HepG2 (cell line): ENCODE results near the gene MYD88. TPM values are rescaled to one million over a fixed set of nuclear protein-coding genes. Genes with fewer than 3 reads are reported as not detected.

Experiments used
- CHD4 ChIP-seq: fragments of 200-600 bp; sonication (generic); IDR thresholded peaks from 2 replicates; pipeline ENCODE4 v1.7.0; 2017; ENCODE audit warnings: mild to moderate bottlenecking, low read length, borderline replicate concordance
- FOXC1 ChIP-seq: sonication (generic); formaldehyde crosslinking; IDR thresholded peaks from 2 replicates; pipeline ENCODE4 v1.8.0; 2022; ENCODE audit warnings: mild to moderate bottlenecking, missing genetic modification reagents, borderline replicate concordance
- HIVEP1 ChIP-seq: sonication (generic); formaldehyde crosslinking; IDR thresholded peaks from 2 replicates; pipeline ENCODE4 v1.4.0; 2020; ENCODE audit warnings: mild to moderate bottlenecking, missing genetic modification reagents
- JARID2 ChIP-seq: sonication (generic); formaldehyde crosslinking; IDR thresholded peaks from 2 replicates; pipeline ENCODE4 v1.8.1; 2023; ENCODE audit warnings: missing genetic modification reagents, inconsistent platforms; ENCODE audit not compliant: insufficient replicate concordance
- MED1 ChIP-seq: sonication (generic); formaldehyde crosslinking; IDR thresholded peaks from 2 replicates; pipeline ENCODE4 v1.4.0; 2020; ENCODE audit warnings: missing genetic modification reagents
- NCOR1 ChIP-seq: fragments of 200-600 bp; sonication (generic); IDR thresholded peaks from 2 replicates; pipeline ENCODE4 v1.7.0; 2017; ENCODE audit warnings: antibody characterized with exemption, low read length, borderline replicate concordance
- PAF1 ChIP-seq: IDR thresholded peaks from 2 replicates; pipeline ENCODE4 v1.6.1; 2016; ENCODE audit warnings: missing genetic modification reagents, missing compliant biosample characterization
- PHF20 ChIP-seq: sonication (generic); formaldehyde crosslinking; IDR thresholded peaks from 2 replicates; pipeline ENCODE4 v1.5.0; 2020; ENCODE audit warnings: mild to moderate bottlenecking, missing genetic modification reagents
- RFX5 ChIP-seq: IDR thresholded peaks from 2 replicates; pipeline ENCODE4 v1.6.1; 2011; ENCODE audit warnings: low read depth, low read length, improper control_type of control experiment
- SP4 ChIP-seq: sonication (generic); formaldehyde crosslinking; IDR thresholded peaks from 2 replicates; pipeline ENCODE4 v1.8.1; 2023; ENCODE audit warnings: mild to moderate bottlenecking, missing genetic modification reagents
- TGIF2 ChIP-seq: IDR thresholded peaks from 2 replicates; pipeline ENCODE4 v1.6.1; 2016; ENCODE audit warnings: control low read depth, missing compliant biosample characterization
- THAP11 ChIP-seq: IDR thresholded peaks from 2 replicates; pipeline ENCODE4 v1.6.1; 2016; ENCODE audit warnings: missing biosample characterization, missing genetic modification reagents
- ZC3H4 ChIP-seq: sonication (generic); formaldehyde crosslinking; IDR thresholded peaks from 2 replicates; pipeline ENCODE4 v1.4.0; 2020; ENCODE audit warnings: missing genetic modification reagents, borderline replicate concordance
- ZEB1 ChIP-seq: IDR thresholded peaks from 2 replicates; pipeline ENCODE4 v1.6.1; 2012; ENCODE audit warnings: mild to moderate bottlenecking, low read depth, inconsistent platforms; ENCODE audit not compliant: insufficient replicate concordance
- ZNF124 ChIP-seq: sonication (generic); formaldehyde crosslinking; IDR thresholded peaks from 2 replicates; pipeline ENCODE4 v1.4.0; 2020; ENCODE audit warnings: missing genetic modification reagents
- ZNF331 ChIP-seq: sonication (generic); formaldehyde crosslinking; IDR thresholded peaks from 2 replicates; pipeline ENCODE4 v1.4.0; 2020; ENCODE audit warnings: missing genetic modification reagents
- ZNF335 ChIP-seq: sonication (generic); formaldehyde crosslinking; IDR thresholded peaks from 2 replicates; pipeline ENCODE4 v1.4.0; 2020; ENCODE audit warnings: missing genetic modification reagents
- ZNF891 ChIP-seq: sonication (generic); formaldehyde crosslinking; IDR thresholded peaks from 2 replicates; pipeline ENCODE4 v1.5.0; 2020; ENCODE audit warnings: mild to moderate bottlenecking, missing genetic modification reagents
- polyA plus RNA-seq, 8 experiments: library from polyadenylated mRNA; depleted of rRNA in 3 of 8; stranded (reverse) in 7 of 8; unstranded in 1 of 8; fragments of >200 nt; fragmentation: Illumina TruSeq in 4 of 8; extraction: Trizol in 4 of 8; gene quantifications; 2 replicates each; pipeline versions ENCODE4 v1.2.1 to v1.2.3, GENCODE V29; 2011 to 2016; ENCODE audit warnings: low read depth in 4 of 8, missing spikeins in 1 of 8, mixed read lengths in 1 of 8; ENCODE audit not compliant: insufficient read depth in 1 of 8
- total RNA-seq, 5 experiments: library from RNA; depleted of rRNA; stranded (reverse); fragments of >200 nt; fragmentation: Illumina TruSeq; extraction: Trizol; gene quantifications; 2 replicates each; pipeline ENCODE4 v1.2.3, GENCODE V29; 2016; ENCODE audit warnings: low read depth in 1 of 5
- TF ChIP-seq, protein P1 (sequence below): sonication (generic); formaldehyde crosslinking; IDR thresholded peaks from 2 replicates; pipeline ENCODE4 v1.4.0; 2020; ENCODE audit warnings: missing genetic modification reagents
- TF ChIP-seq, protein P2 (sequence below): IDR thresholded peaks from 2 replicates; pipeline ENCODE4 v1.6.1; 2018; ENCODE audit warnings: missing genetic modification reagents
- TF ChIP-seq, protein P3 (sequence below): sonication (generic); formaldehyde crosslinking; IDR thresholded peaks from 2 replicates; pipeline ENCODE4 v1.8.1; 2023; ENCODE audit warnings: mild to moderate bottlenecking, missing genetic modification reagents
- TF ChIP-seq, protein P4 (sequence below): sonication (generic); formaldehyde crosslinking; IDR thresholded peaks from 2 replicates; pipeline ENCODE4 v1.4.0; 2020; ENCODE audit warnings: missing genetic modification reagents, borderline replicate concordance

Gene MYD88
- total and polyA plus RNA-seq, 2 of the 13 experiments (the other 11 are each of a cell fraction or from before 2014, with no cell fraction given), result 7.6 to 32.7 TPM

DNA sequence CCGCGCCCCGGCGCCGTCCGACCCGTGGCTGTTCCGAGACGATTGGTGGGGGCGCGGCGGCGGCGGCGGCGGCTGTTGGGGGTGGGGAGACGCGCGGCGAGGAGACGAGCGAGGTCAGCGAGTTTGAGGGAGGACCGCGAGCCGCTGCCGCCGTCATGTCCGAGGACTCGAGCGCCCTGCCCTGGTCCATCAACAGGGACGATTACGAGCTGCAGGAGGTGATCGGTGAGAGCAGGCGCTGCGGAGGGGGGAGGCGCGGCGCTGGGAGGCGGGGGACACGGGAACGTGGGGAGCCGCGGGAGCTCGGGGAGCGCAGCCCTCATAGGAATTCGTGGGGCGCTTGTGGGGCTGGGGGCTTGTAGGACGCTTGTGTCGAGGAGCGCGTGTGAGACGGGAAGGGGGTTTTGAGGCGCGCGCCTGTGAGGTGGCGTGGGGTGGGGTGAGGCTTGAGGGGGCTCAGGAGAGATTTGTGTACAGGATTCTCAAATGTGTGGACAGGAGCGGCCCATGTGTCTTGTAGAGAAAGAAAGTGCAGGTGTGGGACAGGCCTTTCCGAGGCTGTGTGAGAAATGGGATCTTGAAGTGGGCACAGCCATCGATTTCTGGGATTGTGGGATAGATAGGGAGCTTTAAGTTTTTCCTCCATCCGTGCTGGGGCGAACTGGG is 27.4 kb downstream of the MYD88 start (continued):
- TF ChIP-seq JARID2 (CRISPR knock-in tag), result no peak
- TF ChIP-seq PHF20, result peak; percentile 57; the same call in 1 of the 2 replicates
- TF ChIP-seq RFX5, result no peak
- no peak for TF ChIP-seq ZNF891 (CRISPR knock-in tag)
- TF ChIP-seq MED1 (CRISPR knock-in tag), result no peak
- TF ChIP-seq PAF1 (CRISPR knock-in tag), result no peak
- TF ChIP-seq, protein P1, sequence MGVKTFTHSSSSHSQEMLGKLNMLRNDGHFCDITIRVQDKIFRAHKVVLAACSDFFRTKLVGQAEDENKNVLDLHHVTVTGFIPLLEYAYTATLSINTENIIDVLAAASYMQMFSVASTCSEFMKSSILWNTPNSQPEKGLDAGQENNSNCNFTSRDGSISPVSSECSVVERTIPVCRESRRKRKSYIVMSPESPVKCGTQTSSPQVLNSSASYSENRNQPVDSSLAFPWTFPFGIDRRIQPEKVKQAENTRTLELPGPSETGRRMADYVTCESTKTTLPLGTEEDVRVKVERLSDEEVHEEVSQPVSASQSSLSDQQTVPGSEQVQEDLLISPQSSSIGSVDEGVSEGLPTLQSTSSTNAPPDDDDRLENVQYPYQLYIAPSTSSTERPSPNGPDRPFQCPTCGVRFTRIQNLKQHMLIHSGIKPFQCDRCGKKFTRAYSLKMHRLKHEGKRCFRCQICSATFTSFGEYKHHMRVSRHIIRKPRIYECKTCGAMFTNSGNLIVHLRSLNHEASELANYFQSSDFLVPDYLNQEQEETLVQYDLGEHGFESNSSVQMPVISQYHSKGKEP (CRISPR knock-in tag), result no peak
- TF ChIP-seq SP4 (CRISPR knock-in tag), result no peak
- TF ChIP-seq, protein P2, sequence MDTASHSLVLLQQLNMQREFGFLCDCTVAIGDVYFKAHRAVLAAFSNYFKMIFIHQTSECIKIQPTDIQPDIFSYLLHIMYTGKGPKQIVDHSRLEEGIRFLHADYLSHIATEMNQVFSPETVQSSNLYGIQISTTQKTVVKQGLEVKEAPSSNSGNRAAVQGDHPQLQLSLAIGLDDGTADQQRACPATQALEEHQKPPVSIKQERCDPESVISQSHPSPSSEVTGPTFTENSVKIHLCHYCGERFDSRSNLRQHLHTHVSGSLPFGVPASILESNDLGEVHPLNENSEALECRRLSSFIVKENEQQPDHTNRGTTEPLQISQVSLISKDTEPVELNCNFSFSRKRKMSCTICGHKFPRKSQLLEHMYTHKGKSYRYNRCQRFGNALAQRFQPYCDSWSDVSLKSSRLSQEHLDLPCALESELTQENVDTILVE (CRISPR knock-in tag), result no peak
- TF ChIP-seq NCOR1, result no peak
- no peak for TF ChIP-seq ZNF335 (CRISPR knock-in tag)
- no peak for TF ChIP-seq THAP11
- TF ChIP-seq ZNF331 (CRISPR knock-in tag), result no peak
- peak; percentile 3 for TF ChIP-seq ZEB1
- TF ChIP-seq ZNF124 (CRISPR knock-in tag), result no peak
- TF ChIP-seq TGIF2 (CRISPR knock-in tag), result no peak
- TF ChIP-seq CHD4, result no peak
- TF ChIP-seq, protein P3, sequence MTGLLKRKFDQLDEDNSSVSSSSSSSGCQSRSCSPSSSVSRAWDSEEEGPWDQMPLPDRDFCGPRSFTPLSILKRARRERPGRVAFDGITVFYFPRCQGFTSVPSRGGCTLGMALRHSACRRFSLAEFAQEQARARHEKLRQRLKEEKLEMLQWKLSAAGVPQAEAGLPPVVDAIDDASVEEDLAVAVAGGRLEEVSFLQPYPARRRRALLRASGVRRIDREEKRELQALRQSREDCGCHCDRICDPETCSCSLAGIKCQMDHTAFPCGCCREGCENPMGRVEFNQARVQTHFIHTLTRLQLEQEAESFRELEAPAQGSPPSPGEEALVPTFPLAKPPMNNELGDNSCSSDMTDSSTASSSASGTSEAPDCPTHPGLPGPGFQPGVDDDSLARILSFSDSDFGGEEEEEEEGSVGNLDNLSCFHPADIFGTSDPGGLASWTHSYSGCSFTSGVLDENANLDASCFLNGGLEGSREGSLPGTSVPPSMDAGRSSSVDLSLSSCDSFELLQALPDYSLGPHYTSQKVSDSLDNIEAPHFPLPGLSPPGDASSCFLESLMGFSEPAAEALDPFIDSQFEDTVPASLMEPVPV, result no peak; the same call in 1 of the 2 replicates
- no peak for TF ChIP-seq ZC3H4
- TF ChIP-seq, protein P4, sequence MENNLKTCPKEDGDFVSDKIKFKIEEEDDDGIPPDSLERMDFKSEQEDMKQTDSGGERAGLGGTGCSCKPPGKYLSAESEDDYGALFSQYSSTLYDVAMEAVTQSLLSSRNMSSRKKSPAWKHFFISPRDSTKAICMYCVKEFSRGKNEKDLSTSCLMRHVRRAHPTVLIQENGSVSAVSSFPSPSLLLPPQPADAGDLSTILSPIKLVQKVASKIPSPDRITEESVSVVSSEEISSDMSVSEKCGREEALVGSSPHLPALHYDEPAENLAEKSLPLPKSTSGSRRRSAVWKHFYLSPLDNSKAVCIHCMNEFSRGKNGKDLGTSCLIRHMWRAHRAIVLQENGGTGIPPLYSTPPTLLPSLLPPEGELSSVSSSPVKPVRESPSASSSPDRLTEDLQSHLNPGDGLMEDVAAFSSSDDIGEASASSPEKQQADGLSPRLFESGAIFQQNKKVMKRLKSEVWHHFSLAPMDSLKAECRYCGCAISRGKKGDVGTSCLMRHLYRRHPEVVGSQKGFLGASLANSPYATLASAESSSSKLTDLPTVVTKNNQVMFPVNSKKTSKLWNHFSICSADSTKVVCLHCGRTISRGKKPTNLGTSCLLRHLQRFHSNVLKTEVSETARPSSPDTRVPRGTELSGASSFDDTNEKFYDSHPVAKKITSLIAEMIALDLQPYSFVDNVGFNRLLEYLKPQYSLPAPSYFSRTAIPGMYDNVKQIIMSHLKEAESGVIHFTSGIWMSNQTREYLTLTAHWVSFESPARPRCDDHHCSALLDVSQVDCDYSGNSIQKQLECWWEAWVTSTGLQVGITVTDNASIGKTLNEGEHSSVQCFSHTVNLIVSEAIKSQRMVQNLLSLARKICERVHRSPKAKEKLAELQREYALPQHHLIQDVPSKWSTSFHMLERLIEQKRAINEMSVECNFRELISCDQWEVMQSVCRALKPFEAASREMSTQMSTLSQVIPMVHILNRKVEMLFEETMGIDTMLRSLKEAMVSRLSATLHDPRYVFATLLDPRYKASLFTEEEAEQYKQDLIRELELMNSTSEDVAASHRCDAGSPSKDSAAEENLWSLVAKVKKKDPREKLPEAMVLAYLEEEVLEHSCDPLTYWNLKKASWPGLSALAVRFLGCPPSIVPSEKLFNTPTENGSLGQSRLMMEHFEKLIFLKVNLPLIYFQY (CRISPR knock-in tag), result no peak
- TF ChIP-seq FOXC1 (CRISPR knock-in tag), result peak; percentile 75; the same call in 1 of the 2 replicates
- TF ChIP-seq HIVEP1 (CRISPR knock-in tag), result no peak
